ENCODE results near the gene FGF12.

The FGF12 gene

GRCh38 chr3:192629429-192629828 is 97.9 kb downstream of the FGF12 start:
- Histone ChIP-seq H3K9me3 (ENCODE audit: insufficient read depth, low read length) (no peaks in the 10 kb centered on the region), H3K9ac (ENCODE audit: insufficient read length, low read depth) (no peak overlapping the region), H3K36me3 (ENCODE audit: insufficient read depth, insufficient read length, low read length) (no peaks in the 10 kb centered on the region), H3K4me1 (ENCODE audit: insufficient read depth, insufficient read length) (no peaks in the 10 kb centered on the region), H3K27me3 (ENCODE audit: insufficient read depth, insufficient read length) (no peaks in the 10 kb centered on the region), H3K4me3 (ENCODE audit: insufficient read length, low read depth) (no peak overlapping the region)
- TF ChIP-seq ZNF274 (IDR thresholded peaks at IDR 0.05; ENCODE audit: low read depth, low read length) (no peak), SUZ12 (IDR thresholded peaks at IDR 0.05; ENCODE audit: extremely low read depth, insufficient read depth, insufficient read length) (no peak), YY1 (IDR thresholded peaks at IDR 0.05; ENCODE audit: insufficient read depth, insufficient read length) (no peak)
- no peak for DNase-seq (ENCODE audit: low read depth, low spot score)

- no peak for TF ChIP-seq SUZ12 (IDR thresholded peaks at IDR 0.05; ENCODE audit: extremely low read depth, insufficient read depth, insufficient read length)
- no peak for TF ChIP-seq ZNF274 (IDR thresholded peaks at IDR 0.05; ENCODE audit: low read depth, low read length)
- TF ChIP-seq YY1 (IDR thresholded peaks at IDR 0.05; ENCODE audit: insufficient read depth, insufficient read length) = no peak
- no peaks in the 10 kb centered on the region for H3K27me3 ChIP-seq (ENCODE audit: insufficient read depth, insufficient read length)
Observed at GRCh38 chr3:192621909-192622308, 105.4 kb downstream of the FGF12 start.

GRCh38 chr3:192620275-192620674 is 107.1 kb downstream of the FGF12 start:
- no peak for TF ChIP-seq ZNF274 (IDR thresholded peaks at IDR 0.05; ENCODE audit: low read depth, low read length)
- TF ChIP-seq YY1 (IDR thresholded peaks at IDR 0.05; ENCODE audit: insufficient read depth, insufficient read length) = no peak
- no peak for TF ChIP-seq SUZ12 (IDR thresholded peaks at IDR 0.05; ENCODE audit: extremely low read depth, insufficient read depth, insufficient read length)
- H3K4me1 ChIP-seq (ENCODE audit: insufficient read depth, insufficient read length) = no peaks in the 10 kb centered on the region
- H3K9me3 ChIP-seq (ENCODE audit: insufficient read depth, low read length) = no peaks in the 10 kb centered on the region
- no peak for DNase-seq (ENCODE audit: low read depth, low spot score)
- no peaks in the 10 kb centered on the region for H3K36me3 ChIP-seq (ENCODE audit: insufficient read depth, insufficient read length, low read length)
- H3K9ac ChIP-seq (ENCODE audit: insufficient read length, low read depth) = no peak overlapping the region
- H3K4me3 ChIP-seq (ENCODE audit: insufficient read length, low read depth) = no peak overlapping the region
- H3K27me3 ChIP-seq (ENCODE audit: insufficient read depth, insufficient read length) = no peaks in the 10 kb centered on the region

More at GRCh38 chr3:192621909-192622308, 105.4 kb downstream of the FGF12 start:
- Histone ChIP-seq H3K4me3 (ENCODE audit: insufficient read length, low read depth) (no peak overlapping the region), H3K4me1 (ENCODE audit: insufficient read depth, insufficient read length) (no peaks in the 10 kb centered on the region), H3K36me3 (ENCODE audit: insufficient read depth, insufficient read length, low read length) (no peaks in the 10 kb centered on the region), H3K9ac (ENCODE audit: insufficient read length, low read depth) (no peak overlapping the region), H3K9me3 (ENCODE audit: insufficient read depth, low read length) (no peaks in the 10 kb centered on the region)
- DNase-seq (ENCODE audit: low read depth, low spot score) = no peak

- Histone ChIP-seq H3K9ac (ENCODE audit: insufficient read length, low read depth) (no peak overlapping the region), H3K36me3 (ENCODE audit: insufficient read depth, insufficient read length, low read length) (no peaks in the 10 kb centered on the region), H3K9me3 (ENCODE audit: insufficient read depth, low read length) (no peaks in the 10 kb centered on the region), H3K27me3 (ENCODE audit: insufficient read depth, insufficient read length) (no peaks in the 10 kb centered on the region), H3K4me3 (ENCODE audit: insufficient read length, low read depth) (no peak overlapping the region), H3K4me1 (ENCODE audit: insufficient read depth, insufficient read length) (no peaks in the 10 kb centered on the region)
- DNase-seq (ENCODE audit: low read depth, low spot score) = no peak
- TF ChIP-seq YY1 (IDR thresholded peaks at IDR 0.05; ENCODE audit: insufficient read depth, insufficient read length) (no peak), SUZ12 (IDR thresholded peaks at IDR 0.05; ENCODE audit: extremely low read depth, insufficient read depth, insufficient read length) (no peak), ZNF274 (IDR thresholded peaks at IDR 0.05; ENCODE audit: low read depth, low read length) (no peak)
Observed at GRCh38 chr3:192611411-192611810, 115.9 kb downstream of the FGF12 start.

GRCh38 chr3:192608726-192609600 is 118.4 kb downstream of the FGF12 start:
- H3K4me3 ChIP-seq (ENCODE audit: insufficient read length, low read depth) = no peak overlapping the region
- TF ChIP-seq ZNF274 (IDR thresholded peaks at IDR 0.05; ENCODE audit: low read depth, low read length) = no peak
- TF ChIP-seq YY1 (IDR thresholded peaks at IDR 0.05; ENCODE audit: insufficient read depth, insufficient read length) = no peak
- TF ChIP-seq SUZ12 (IDR thresholded peaks at IDR 0.05; ENCODE audit: extremely low read depth, insufficient read depth, insufficient read length) = no peak
- H3K36me3 ChIP-seq (ENCODE audit: insufficient read depth, insufficient read length, low read length) = no peaks in the 10 kb centered on the region
- DNase-seq (ENCODE audit: low read depth, low spot score) = no peak
- no peak overlapping the region for H3K9ac ChIP-seq (ENCODE audit: insufficient read length, low read depth)
- 0 out of 2 replicates have a peak, but pooled peaks cover under 1% of the 10 kb centered on the region for H3K9me3 ChIP-seq (ENCODE audit: insufficient read depth, low read length)
- H3K27me3 ChIP-seq (ENCODE audit: insufficient read depth, insufficient read length) = no peaks in the 10 kb centered on the region
- no peaks in the 10 kb centered on the region for H3K4me1 ChIP-seq (ENCODE audit: insufficient read depth, insufficient read length)

GRCh38 chr3:192607798-192608197 is 119.5 kb downstream of the FGF12 start:
- no peak for DNase-seq (ENCODE audit: low read depth, low spot score)
- Histone ChIP-seq H3K4me1 (ENCODE audit: insufficient read depth, insufficient read length) (no peaks in the 10 kb centered on the region), H3K9me3 (ENCODE audit: insufficient read depth, low read length) (peaks cover 6% of the 10 kb centered on the region; the same call in 1 of the 2 replicates), H3K9ac (ENCODE audit: insufficient read length, low read depth) (no peak overlapping the region), H3K36me3 (ENCODE audit: insufficient read depth, insufficient read length, low read length) (no peaks in the 10 kb centered on the region), H3K4me3 (ENCODE audit: insufficient read length, low read depth) (no peak overlapping the region), H3K27me3 (ENCODE audit: insufficient read depth, insufficient read length) (no peaks in the 10 kb centered on the region)
- TF ChIP-seq YY1 (IDR thresholded peaks at IDR 0.05; ENCODE audit: insufficient read depth, insufficient read length) (no peak), SUZ12 (IDR thresholded peaks at IDR 0.05; ENCODE audit: extremely low read depth, insufficient read depth, insufficient read length) (no peak), ZNF274 (IDR thresholded peaks at IDR 0.05; ENCODE audit: low read depth, low read length) (no peak)

GRCh38 chr3:192597913-192598312 is 129.4 kb downstream of the FGF12 start:
- Histone ChIP-seq H3K9me3 (ENCODE audit: insufficient read depth, low read length) (no peaks in the 10 kb centered on the region), H3K4me1 (ENCODE audit: insufficient read depth, insufficient read length) (no peaks in the 10 kb centered on the region), H3K36me3 (ENCODE audit: insufficient read depth, insufficient read length, low read length) (no peaks in the 10 kb centered on the region), H3K27me3 (ENCODE audit: insufficient read depth, insufficient read length) (no peaks in the 10 kb centered on the region), H3K4me3 (ENCODE audit: insufficient read length, low read depth) (no peak overlapping the region), H3K9ac (ENCODE audit: insufficient read length, low read depth) (no peak overlapping the region)
- TF ChIP-seq ZNF274 (IDR thresholded peaks at IDR 0.05; ENCODE audit: low read depth, low read length) (no peak), YY1 (IDR thresholded peaks at IDR 0.05; ENCODE audit: insufficient read depth, insufficient read length) (no peak), SUZ12 (IDR thresholded peaks at IDR 0.05; ENCODE audit: extremely low read depth, insufficient read depth, insufficient read length) (no peak)
- DNase-seq (ENCODE audit: low read depth, low spot score) = no peak
